ENCODE results near the gene WHAMM. TPM values are rescaled to one million over a fixed set of nuclear protein-coding genes. Genes with fewer than 3 reads are reported as not detected.
A peak's percentile ranks its signal among the peaks of the same experiment; 100 is the strongest.
"Not testable (repeated sequence)": the region's sequence is repeated elsewhere in the genome, so short reads cannot be mapped to it uniquely, and the experiment has no call there.

The WHAMM gene
- total RNA-seq, 1 donor from 2014 or later, result 9.3 TPM

DNA sequence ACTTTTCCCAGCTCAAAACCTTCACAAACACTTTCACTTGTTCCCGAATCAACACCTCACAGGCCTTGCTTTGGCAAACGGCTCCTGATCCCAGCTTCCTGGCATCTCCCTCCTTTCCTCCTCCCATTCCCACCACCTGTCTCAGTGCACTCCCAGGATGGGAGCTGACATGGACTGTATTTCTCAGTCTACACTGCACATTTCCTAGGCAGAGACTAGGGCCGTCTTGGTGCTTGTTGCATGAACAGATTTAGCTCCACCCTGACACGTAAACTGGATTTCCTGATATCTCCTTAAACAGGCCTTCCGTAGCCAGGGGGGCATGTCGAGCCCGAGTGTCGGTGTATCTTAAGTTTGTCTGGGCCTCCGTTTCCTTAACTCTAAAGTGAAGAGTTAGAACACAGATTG, 790 bp upstream of the WHAMM start:
- peaks cover 11% of the 10 kb centered on the region for H3K4me1 Mint-ChIP-seq (ENCODE audit: unreplicated experiment)

DNA sequence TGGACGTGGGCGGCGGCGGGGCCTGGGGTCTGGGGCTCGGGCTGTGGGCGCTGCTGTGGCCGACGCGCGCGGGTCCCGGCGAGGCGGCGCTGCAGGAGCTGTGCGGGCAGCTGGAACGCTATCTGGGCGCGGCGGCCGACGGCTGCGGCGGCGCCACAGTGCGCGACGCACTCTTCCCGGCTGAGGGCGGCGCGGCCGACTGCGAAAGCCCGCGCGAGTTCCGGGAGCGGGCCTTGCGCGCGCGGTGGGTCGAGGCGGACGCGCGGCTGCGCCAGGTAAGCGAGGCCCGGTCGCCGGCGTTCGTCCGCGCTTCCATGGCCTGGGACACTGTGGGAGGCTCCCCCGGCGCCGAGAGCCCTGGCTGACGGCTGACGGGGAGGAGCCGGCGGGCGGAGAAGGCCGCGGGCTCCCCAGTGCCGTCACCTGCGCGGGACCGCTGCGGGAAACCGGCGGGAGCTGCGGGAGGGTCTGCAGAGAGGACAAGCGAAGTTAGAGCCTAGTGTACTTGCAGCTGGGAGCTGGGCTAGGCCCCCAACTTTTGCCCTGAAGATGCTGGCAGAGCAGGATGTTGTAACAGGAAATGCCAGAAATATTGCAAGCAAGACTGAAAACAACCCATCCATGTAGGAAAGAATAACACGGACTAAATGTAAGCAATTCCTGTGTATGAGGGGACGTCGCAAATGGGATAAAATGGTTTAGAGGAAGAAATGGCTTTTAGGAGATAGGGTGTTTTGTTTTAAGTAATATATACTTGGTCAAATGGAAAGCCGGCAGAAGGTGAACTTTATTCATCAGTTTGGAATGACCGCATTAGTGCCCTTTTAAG, 847 bp downstream of the WHAMM start:
- peaks cover 3% of the 10 kb centered on the region for H3K27me3 Mint-ChIP-seq (ENCODE audit: unreplicated experiment)
- TF ChIP-seq CTCF (IDR thresholded peaks at IDR 0.05; ENCODE audit: unreplicated experiment), result no peak
- H3K9me3 Mint-ChIP-seq (ENCODE audit: unreplicated experiment), result no peaks in the 10 kb centered on the region
- H3K4me3 Mint-ChIP-seq (ENCODE audit: unreplicated experiment), result peak overlapping the region; percentile 95
- peaks cover 10% of the 10 kb centered on the region for H3K4me1 Mint-ChIP-seq (ENCODE audit: unreplicated experiment)
- DNase-seq (ENCODE audit: low spot score), result peak; percentile 52
- no peaks in the 10 kb centered on the region for H3K36me3 Mint-ChIP-seq (ENCODE audit: low read depth, unreplicated experiment)
- peak overlapping the region; percentile 95 for H3K27ac Mint-ChIP-seq (ENCODE audit: unreplicated experiment)

More for the DNA sequence above, 790 bp upstream of the WHAMM start:
- H3K4me3 Mint-ChIP-seq (ENCODE audit: unreplicated experiment), result peak overlapping the region; percentile 85
- peaks cover 3% of the 10 kb centered on the region for H3K27me3 Mint-ChIP-seq (ENCODE audit: unreplicated experiment)
- no peaks in the 10 kb centered on the region for H3K36me3 Mint-ChIP-seq (ENCODE audit: low read depth, unreplicated experiment)
- no peaks in the 10 kb centered on the region for H3K9me3 Mint-ChIP-seq (ENCODE audit: unreplicated experiment)
- TF ChIP-seq CTCF (IDR thresholded peaks at IDR 0.05; ENCODE audit: unreplicated experiment), result no peak
- DNase-seq (ENCODE audit: low spot score), result no peak
- no peak overlapping the region for H3K27ac Mint-ChIP-seq (ENCODE audit: unreplicated experiment)

DNA sequence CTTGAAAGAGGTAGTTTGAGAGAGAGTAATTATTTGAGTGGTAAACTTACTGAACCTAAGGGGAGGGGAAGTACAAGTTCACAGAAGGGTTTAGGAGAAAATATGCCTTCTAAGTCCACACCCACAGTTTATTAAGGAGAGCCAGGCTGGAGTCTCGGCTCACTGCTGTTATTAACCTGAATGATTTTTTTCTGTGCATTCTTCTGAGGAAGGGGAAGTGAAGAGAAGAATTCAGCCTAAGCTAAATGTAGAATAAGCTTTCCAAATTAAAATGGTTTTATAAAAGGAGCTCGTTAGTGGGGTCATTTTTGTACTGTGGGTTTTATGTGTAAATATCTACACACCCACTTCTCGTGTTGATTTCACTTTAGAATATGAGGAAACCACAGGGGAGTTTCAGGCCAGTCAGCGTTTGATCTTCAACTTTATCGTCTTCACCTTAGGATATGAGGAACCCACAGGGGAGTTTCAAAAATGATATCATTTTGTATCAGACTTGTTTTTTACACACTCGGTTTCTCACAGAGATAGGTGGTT, 1.5 kb downstream of the WHAMM start:
- H3K9me3 Mint-ChIP-seq (ENCODE audit: unreplicated experiment), result no peaks in the 10 kb centered on the region
- H3K4me1 Mint-ChIP-seq (ENCODE audit: unreplicated experiment), result peaks cover 10% of the 10 kb centered on the region
- H3K27ac Mint-ChIP-seq (ENCODE audit: unreplicated experiment), result peak overlapping the region; percentile 95
- H3K36me3 Mint-ChIP-seq (ENCODE audit: low read depth, unreplicated experiment), result no peaks in the 10 kb centered on the region
- peaks cover 3% of the 10 kb centered on the region for H3K27me3 Mint-ChIP-seq (ENCODE audit: unreplicated experiment)
- TF ChIP-seq CTCF (IDR thresholded peaks at IDR 0.05; ENCODE audit: unreplicated experiment), result no peak
- H3K4me3 Mint-ChIP-seq (ENCODE audit: unreplicated experiment), result peak overlapping the region; percentile 95
- no peak for DNase-seq (ENCODE audit: low spot score)

- H3K4me3 Mint-ChIP-seq (ENCODE audit: unreplicated experiment), result no peak overlapping the region
- DNase-seq (ENCODE audit: low spot score), result no peak
- peaks cover 3% of the 10 kb centered on the region for H3K27me3 Mint-ChIP-seq (ENCODE audit: unreplicated experiment)
- no peak for TF ChIP-seq CTCF (IDR thresholded peaks at IDR 0.05; ENCODE audit: unreplicated experiment)
- no peaks in the 10 kb centered on the region for H3K9me3 Mint-ChIP-seq (ENCODE audit: unreplicated experiment)
- H3K36me3 Mint-ChIP-seq (ENCODE audit: low read depth, unreplicated experiment), result peaks cover 14% of the 10 kb centered on the region
- H3K4me1 Mint-ChIP-seq (ENCODE audit: unreplicated experiment), result peaks cover 10% of the 10 kb centered on the region
- H3K27ac Mint-ChIP-seq (ENCODE audit: unreplicated experiment), result no peak overlapping the region
These were observed 3.6 kb downstream of the WHAMM start for GRCh38 chr15:82812994-82813393.

- Mint-ChIP-seq H3K36me3 (ENCODE audit: low read depth, unreplicated experiment) (peaks cover 35% of the 10 kb centered on the region), H3K27me3 (ENCODE audit: unreplicated experiment) (no peaks in the 10 kb centered on the region), H3K4me3 (ENCODE audit: unreplicated experiment) (no peak overlapping the region), H3K9me3 (ENCODE audit: unreplicated experiment) (no peaks in the 10 kb centered on the region), H3K4me1 (ENCODE audit: unreplicated experiment) (no peaks in the 10 kb centered on the region), H3K27ac (ENCODE audit: unreplicated experiment) (no peak overlapping the region)
- no peak for TF ChIP-seq CTCF (IDR thresholded peaks at IDR 0.05; ENCODE audit: unreplicated experiment)
- DNase-seq (ENCODE audit: low spot score), result no peak
These were observed 10.7 kb downstream of the WHAMM start for GRCh38 chr15:82820128-82820527.

DNA sequence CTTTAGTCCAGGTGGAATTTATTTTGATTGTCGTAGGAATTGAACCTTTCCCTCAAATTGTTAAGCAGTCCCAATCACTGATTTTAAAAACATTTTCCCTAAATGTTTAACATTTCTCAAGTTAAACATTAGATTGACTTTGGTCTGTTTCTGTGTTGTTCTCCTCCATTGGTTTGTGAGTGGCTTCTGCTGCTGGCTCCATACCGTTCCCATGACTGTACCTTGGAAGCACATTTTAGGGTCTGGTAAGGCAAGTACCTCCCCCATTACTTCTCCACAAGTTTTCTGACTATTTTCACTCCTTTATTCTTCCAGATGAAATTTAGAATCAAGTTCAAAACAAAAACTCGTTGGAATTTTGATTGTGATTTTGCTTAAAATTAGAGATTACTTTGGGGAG, 12.0 kb downstream of the WHAMM start:
- H3K4me1 Mint-ChIP-seq (ENCODE audit: unreplicated experiment); H3K4me3 Mint-ChIP-seq (ENCODE audit: unreplicated experiment): not testable (repeated sequence)
- peaks cover 40% of the 10 kb centered on the region for H3K36me3 Mint-ChIP-seq (ENCODE audit: low read depth, unreplicated experiment)

GRCh38 chr15:82821851-82822250, 12.4 kb downstream of the WHAMM start:
- H3K4me1 Mint-ChIP-seq (ENCODE audit: unreplicated experiment); DNase-seq (ENCODE audit: low spot score); H3K27ac Mint-ChIP-seq (ENCODE audit: unreplicated experiment); H3K4me3 Mint-ChIP-seq (ENCODE audit: unreplicated experiment); H3K9me3 Mint-ChIP-seq (ENCODE audit: unreplicated experiment); H3K27me3 Mint-ChIP-seq (ENCODE audit: unreplicated experiment): not testable (repeated sequence)
- peaks cover 40% of the 10 kb centered on the region for H3K36me3 Mint-ChIP-seq (ENCODE audit: low read depth, unreplicated experiment)

More for the DNA sequence above, 12.0 kb downstream of the WHAMM start:
- H3K27me3 Mint-ChIP-seq (ENCODE audit: unreplicated experiment); DNase-seq (ENCODE audit: low spot score); H3K27ac Mint-ChIP-seq (ENCODE audit: unreplicated experiment); H3K9me3 Mint-ChIP-seq (ENCODE audit: unreplicated experiment): not testable (repeated sequence)
